Cardiac muscle cell (in vitro differentiated cells and primary cell): ENCODE measurements around the gene ITGAE. TPM values are rescaled to one million over a fixed set of nuclear protein-coding genes. Genes with fewer than 3 reads are reported as not detected.

Source experiments
- DNase-seq, 2 donors: peaks; one replicate each; pipeline versions ENCODE4 v3.0.0 to v3.0.0-alpha.2; 2010 to 2017; ENCODE audit warnings: low read depth in 1 of 2, low spot score in 1 of 2
- H3K27ac ChIP-seq: fragments of 200-600 bp; sonication (generic); 2 replicates; pipeline ENCODE4 v1.5.1; 2016
- H3K27me3 ChIP-seq: fragments of 200-600 bp; sonication (generic); 2 replicates; pipeline ENCODE4 v1.6.0; 2016; ENCODE audit warnings: control low read depth
- H3K36me3 ChIP-seq: fragments of 200-600 bp; sonication (generic); 2 replicates; pipeline ENCODE4 v1.5.1; 2016; ENCODE audit warnings: control low read depth
- H3K4me1 ChIP-seq: fragments of 200-600 bp; sonication (generic); 2 replicates; pipeline ENCODE4 v1.8.1; 2017; ENCODE audit warnings: low read depth, mild to moderate bottlenecking, mixed run types
- H3K4me3 ChIP-seq: fragments of 200-600 bp; sonication (generic); 2 replicates; pipeline ENCODE4 v1.5.1; 2016; ENCODE audit warnings: mild to moderate bottlenecking
- H3K9me3 ChIP-seq: fragments of 200-600 bp; sonication (generic); 2 replicates; pipeline ENCODE4 v1.5.1; 2017; ENCODE audit warnings: low read depth, mild to moderate bottlenecking, control low read depth
- polyA plus RNA-seq: library from polyadenylated mRNA; unstranded; fragments of >200 nt; fragmentation: Nextera tagmentation; extraction: Ambion mirVana; gene quantifications from 2 replicates; pipeline ENCODE4 v1.2.1, GENCODE V29; 2016
- total RNA-seq: library from RNA; depleted of rRNA; stranded (reverse); fragments of >200 nt; gene quantifications from 2 replicates; pipeline ENCODE4 v1.2.3, GENCODE V29; 2016
- TF ChIP-seq, protein P1 (sequence below): IDR thresholded peaks from 2 replicates; pipeline ENCODE4 v1.5.1; 2012; ENCODE audit warnings: low read depth, mild to moderate bottlenecking, low read length

The ITGAE gene
- total and polyA plus RNA-seq, 2 experiments from 2014 or later = 15.6 to 86.6 TPM

- peaks cover 16% of the 10 kb centered on the region for H3K27me3 ChIP-seq
These were observed 110.8 kb downstream of the ITGAE start for GRCh38 chr17:3690094-3690715.

GRCh38 chr17:3689262-3690093 is 111.5 kb downstream of the ITGAE start:
- DNase-seq = no peak
- H3K4me3 ChIP-seq = no peak overlapping the region
- no peak overlapping the region for H3K27ac ChIP-seq
- H3K27me3 ChIP-seq = peaks cover 9% of the 10 kb centered on the region
- TF ChIP-seq, protein P1, sequence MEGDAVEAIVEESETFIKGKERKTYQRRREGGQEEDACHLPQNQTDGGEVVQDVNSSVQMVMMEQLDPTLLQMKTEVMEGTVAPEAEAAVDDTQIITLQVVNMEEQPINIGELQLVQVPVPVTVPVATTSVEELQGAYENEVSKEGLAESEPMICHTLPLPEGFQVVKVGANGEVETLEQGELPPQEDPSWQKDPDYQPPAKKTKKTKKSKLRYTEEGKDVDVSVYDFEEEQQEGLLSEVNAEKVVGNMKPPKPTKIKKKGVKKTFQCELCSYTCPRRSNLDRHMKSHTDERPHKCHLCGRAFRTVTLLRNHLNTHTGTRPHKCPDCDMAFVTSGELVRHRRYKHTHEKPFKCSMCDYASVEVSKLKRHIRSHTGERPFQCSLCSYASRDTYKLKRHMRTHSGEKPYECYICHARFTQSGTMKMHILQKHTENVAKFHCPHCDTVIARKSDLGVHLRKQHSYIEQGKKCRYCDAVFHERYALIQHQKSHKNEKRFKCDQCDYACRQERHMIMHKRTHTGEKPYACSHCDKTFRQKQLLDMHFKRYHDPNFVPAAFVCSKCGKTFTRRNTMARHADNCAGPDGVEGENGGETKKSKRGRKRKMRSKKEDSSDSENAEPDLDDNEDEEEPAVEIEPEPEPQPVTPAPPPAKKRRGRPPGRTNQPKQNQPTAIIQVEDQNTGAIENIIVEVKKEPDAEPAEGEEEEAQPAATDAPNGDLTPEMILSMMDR = no peak
- H3K4me1 ChIP-seq = no peaks in the 10 kb centered on the region
- H3K9me3 ChIP-seq = no peaks in the 10 kb centered on the region
- no peaks in the 10 kb centered on the region for H3K36me3 ChIP-seq

More at GRCh38 chr17:3690094-3690715, 110.8 kb downstream of the ITGAE start:
- H3K4me1 ChIP-seq = peaks cover 2% of the 10 kb centered on the region
- H3K4me3 ChIP-seq = no peak overlapping the region
- no peak overlapping the region for H3K27ac ChIP-seq
- H3K9me3 ChIP-seq = no peaks in the 10 kb centered on the region
- no peak for DNase-seq
- no peaks in the 10 kb centered on the region for H3K36me3 ChIP-seq
- TF ChIP-seq, protein P1 = no peak

GRCh38 chr17:3688852-3689261 is 112.1 kb downstream of the ITGAE start:
- no peak overlapping the region for H3K27ac ChIP-seq
- no peaks in the 10 kb centered on the region for H3K4me1 ChIP-seq
- no peaks in the 10 kb centered on the region for H3K36me3 ChIP-seq
- DNase-seq = no peak
- H3K27me3 ChIP-seq = peaks cover 2% of the 10 kb centered on the region
- TF ChIP-seq, protein P1 = no peak
- no peak overlapping the region for H3K4me3 ChIP-seq
- H3K9me3 ChIP-seq = no peaks in the 10 kb centered on the region

GRCh38 chr17:3688027-3688553 is 112.9 kb downstream of the ITGAE start:
- H3K4me3 ChIP-seq = no peak overlapping the region
- peak; percentile 8 to 13 for DNase-seq

DNA sequence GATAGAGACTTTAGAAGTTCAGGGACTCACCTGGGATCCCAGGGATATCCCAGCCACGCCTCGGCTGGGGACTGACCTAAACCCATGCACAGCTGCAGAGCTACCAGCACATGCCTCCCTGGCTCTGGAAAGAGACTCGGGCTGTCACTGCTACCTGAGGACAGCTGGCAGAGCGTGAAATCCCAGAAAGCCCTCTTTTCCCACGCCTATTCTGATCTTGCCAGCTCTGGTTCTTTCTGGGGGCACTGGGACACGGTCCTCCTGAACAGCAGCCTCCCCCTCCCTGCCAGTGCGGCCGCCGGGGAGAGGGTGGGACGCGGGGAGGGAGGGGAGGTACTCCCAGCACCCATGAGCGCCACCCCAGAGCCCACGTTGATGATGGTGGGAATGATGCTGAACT is 115.8 kb downstream of the ITGAE start:
- Histone ChIP-seq H3K36me3 (no peaks in the 10 kb centered on the region), H3K9me3 (no peaks in the 10 kb centered on the region), H3K27me3 (no peaks in the 10 kb centered on the region), H3K27ac (no peak overlapping the region), H3K4me3 (no peak overlapping the region), H3K4me1 (no peaks in the 10 kb centered on the region)
- no peak for DNase-seq
- TF ChIP-seq, protein P1 = no peak

More at GRCh38 chr17:3688027-3688553, 112.9 kb downstream of the ITGAE start:
- Histone ChIP-seq H3K27me3 (no peaks in the 10 kb centered on the region), H3K36me3 (no peaks in the 10 kb centered on the region), H3K27ac (no peak overlapping the region), H3K9me3 (no peaks in the 10 kb centered on the region), H3K4me1 (no peaks in the 10 kb centered on the region)
- TF ChIP-seq, protein P1 = no peak
